GM12878 (cell line): Measurements from ENCODE around the gene HECTD3. TPM values are rescaled to one million over a fixed set of nuclear protein-coding genes. Genes with fewer than 3 reads are reported as not detected.

Source experiments
- ATAC-seq: fragments of 200-7000 bp; cut with Tn5 transposase; 3 replicates; pipeline ENCODE4 v1.9.1; 2020; ENCODE audit warnings: mild to moderate bottlenecking, moderate library complexity
- BruUV-seq: library from RNA; stranded (reverse); fragments of 400-500 nt; replicated peaks from 2 replicates; lab custom pipeline; 2021; lab: Mats Ljungman, UMichigan
- CTCF ChIA-PET: fragments of 300-600 bp; sonication (Branson Sonifier 250); formaldehyde crosslinking; extraction: SDS; loops from one replicate; lab custom pipeline; 2021; ENCODE audit warnings: inconsistent platforms; lab: Yijun Ruan, JAX
- POLR2A ChIA-PET: fragments of 350-600 bp; formaldehyde crosslinking; extraction: SDS; loops from one replicate; lab custom pipeline; 2021; ENCODE audit warnings: inconsistent platforms; lab: Charles Lee
- RAD21 ChIA-PET: fragments of 300-600 bp; sonication (Branson Sonifier 250); formaldehyde crosslinking; loops from one replicate; lab custom pipeline; 2023; ENCODE audit warnings: antibody characterized with exemption; ENCODE audit not compliant: unreplicated experiment; lab: Charles Lee
- SMC1A ChIA-PET: fragments of 300-600 bp; sonication (Branson Sonifier 250); formaldehyde crosslinking; loops from one replicate; lab custom pipeline; 2023; ENCODE audit not compliant: unreplicated experiment, uncharacterized antibody; lab: Charles Lee
- DNase-seq: peaks from one replicate; pipeline ENCODE4 v3.0.0-alpha.2; 2011; ENCODE audit warnings: low read depth, low spot score
- FAIRE-seq: peaks from 3 replicates; lab custom pipeline; 2011; peaks lifted over from hg19 to GRCh38; lab: Jason Lieb, UNC
- H2AFZ ChIP-seq: 2 replicates; pipeline ENCODE4 v1.6.0; 2011; ENCODE audit warnings: low read depth, low read length, control low read depth; ENCODE audit not compliant: control insufficient read depth
- H3K27ac ChIP-seq: 2 replicates; pipeline ENCODE4 v1.5.1; 2011; ENCODE audit warnings: control low read depth; ENCODE audit not compliant: control insufficient read depth, insufficient read depth
- H3K27me3 ChIP-seq, 2 experiments: replicated peaks in 1 of 2; 2 replicates each; pipeline versions ENCODE4 v1.6.0 to v1.6.1; 2011; ENCODE audit warnings: low read length in 1 of 2; ENCODE audit not compliant: control insufficient read depth in 2 of 2, insufficient read depth in 2 of 2
- H3K36me3 ChIP-seq, 2 experiments: 2 replicates each; pipeline ENCODE4 v1.5.1; 2011; ENCODE audit warnings: low read length in 1 of 2; ENCODE audit not compliant: control insufficient read depth in 2 of 2, insufficient read depth in 2 of 2
- H3K4me1 ChIP-seq: 2 replicates; pipeline ENCODE4 v1.6.1; 2011; ENCODE audit warnings: mild to moderate bottlenecking, low read length, moderate library complexity, mixed read lengths; ENCODE audit not compliant: control insufficient read depth, insufficient read depth
- H3K4me2 ChIP-seq: 2 replicates; pipeline ENCODE4 v1.6.0; 2011; ENCODE audit warnings: control low read depth; ENCODE audit not compliant: control insufficient read depth, insufficient read depth
- H3K4me3 ChIP-seq: fragments of 200-600 bp; sonication (generic); 2 replicates; pipeline ENCODE4 v1.5.1; 2016
- H3K79me2 ChIP-seq: 2 replicates; pipeline ENCODE4 v1.6.0; 2011; ENCODE audit warnings: low read length; ENCODE audit not compliant: control insufficient read depth, insufficient read depth
- H3K9ac ChIP-seq: 2 replicates; pipeline ENCODE4 v1.8.0; 2011; ENCODE audit warnings: low read length, control low read depth, mixed read lengths; ENCODE audit not compliant: control insufficient read depth, insufficient read depth
- H3K9me3 ChIP-seq: replicated peaks from 3 replicates; pipeline ENCODE4 v1.5.1; 2011; ENCODE audit warnings: mild to moderate bottlenecking, low read length; ENCODE audit not compliant: control insufficient read depth, insufficient read depth
- H4K20me1 ChIP-seq: 2 replicates; pipeline ENCODE4 v1.6.0; 2011; ENCODE audit not compliant: control insufficient read depth, insufficient read depth
- CHD1 ChIP-seq: IDR thresholded peaks from 2 replicates; pipeline ENCODE4 v1.6.1; 2012; ENCODE audit warnings: low read depth, low read length, improper control_type of control experiment
- CREM ChIP-seq: IDR thresholded peaks from 2 replicates; pipeline ENCODE4 v1.6.1; 2014; ENCODE audit warnings: antibody characterized with exemption, low read depth
- HDGF ChIP-seq: fragments of 450-650 bp; IDR thresholded peaks from 2 replicates; pipeline ENCODE4 v1.6.1; 2016; ENCODE audit warnings: antibody characterized with exemption
- JUNB ChIP-seq: IDR thresholded peaks from 2 replicates; pipeline ENCODE4 v1.6.1; 2016; ENCODE audit warnings: antibody characterized with exemption, mild to moderate bottlenecking
- REST ChIP-seq: IDR thresholded peaks from 2 replicates; pipeline ENCODE4 v1.6.1; 2012; ENCODE audit warnings: mild to moderate bottlenecking, low read depth, low read length
- STAT1 ChIP-seq: fragments of 450-650 bp; conservative IDR thresholded peaks from 2 replicates; pipeline ENCODE4 v1.6.1; 2014; ENCODE audit warnings: antibody characterized with exemption, mild to moderate bottlenecking
- TBL1XR1 ChIP-seq: IDR thresholded peaks from 2 replicates; pipeline ENCODE4 v1.6.1; 2012; ENCODE audit warnings: low read depth, low read length, improper control_type of control experiment
- TCF3 ChIP-seq: IDR thresholded peaks from 2 replicates; pipeline ENCODE4 v1.6.1; 2012; ENCODE audit warnings: low read depth, mild to moderate bottlenecking, low read length, borderline replicate concordance; ENCODE audit not compliant: insufficient read depth
- ZNF687 ChIP-seq: fragments of 450-650 bp; IDR thresholded peaks from 2 replicates; pipeline ENCODE4 v1.6.1; 2017; ENCODE audit warnings: mild to moderate bottlenecking, moderate library complexity
- WGBS: methylation state at CpG from one replicate; pipeline ENCODE4 v1.1.6; 2016; ENCODE audit warnings: low lambda C conversion rate; ENCODE audit not compliant: insufficient replicate concordance, insufficient coverage; ENCODE audit errors: missing lambda C conversion rate; 5-methylcytosine and 5-hydroxymethylcytosine counted together
- in situ Hi-C: fragments of 300-500 bp; cut with MboI; formaldehyde crosslinking; loops from 9 replicates; pipeline ENCODE4 v1.14.3; 2018; ENCODE audit warnings: mixed read lengths
- intact Hi-C: fragments of 100-400 bp; cut with micrococcal nuclease; formaldehyde crosslinking; loops from one replicate; pipeline ENCODE4 v1.14.2; 2022; ENCODE audit not compliant: unreplicated experiment
- polyA plus RNA-seq, 11 experiments: library from polyadenylated mRNA; depleted of rRNA in 4 of 11; unstranded in 6 of 11; stranded (reverse) in 5 of 11; fragments of >200 nt; fragmentation: Nextera tagmentation in 4 of 11; fragmentation: Illumina TruSeq in 1 of 11; extraction: Ambion mirVana in 4 of 11; extraction: Trizol in 1 of 11; gene quantifications; 1 replicate in 1 of 11; 2 replicates in 10 of 11; pipeline versions ENCODE4 v1.2.1 to v1.2.3, GENCODE V29; 2011 to 2016; ENCODE audit warnings: inconsistent platforms in 2 of 11, missing spikeins in 2 of 11, low read depth in 1 of 11
- total RNA-seq, 4 experiments: library from RNA; depleted of rRNA in 3 of 4; stranded (reverse); fragments of >200 nt in 3 of 4; fragmentation: Illumina TruSeq in 1 of 4; extraction: Trizol in 1 of 4; gene quantifications; 2 replicates each; pipeline versions ENCODE4 v1.2.1 to v1.2.3, GENCODE V29; 2013 to 2021

Gene HECTD3
- total and polyA plus RNA-seq, 10 of the 15 experiments (the other 5 are each of a cell fraction or from before 2014, with no cell fraction given): 3.4 to 30.4 (median 22.6) TPM

DNA sequence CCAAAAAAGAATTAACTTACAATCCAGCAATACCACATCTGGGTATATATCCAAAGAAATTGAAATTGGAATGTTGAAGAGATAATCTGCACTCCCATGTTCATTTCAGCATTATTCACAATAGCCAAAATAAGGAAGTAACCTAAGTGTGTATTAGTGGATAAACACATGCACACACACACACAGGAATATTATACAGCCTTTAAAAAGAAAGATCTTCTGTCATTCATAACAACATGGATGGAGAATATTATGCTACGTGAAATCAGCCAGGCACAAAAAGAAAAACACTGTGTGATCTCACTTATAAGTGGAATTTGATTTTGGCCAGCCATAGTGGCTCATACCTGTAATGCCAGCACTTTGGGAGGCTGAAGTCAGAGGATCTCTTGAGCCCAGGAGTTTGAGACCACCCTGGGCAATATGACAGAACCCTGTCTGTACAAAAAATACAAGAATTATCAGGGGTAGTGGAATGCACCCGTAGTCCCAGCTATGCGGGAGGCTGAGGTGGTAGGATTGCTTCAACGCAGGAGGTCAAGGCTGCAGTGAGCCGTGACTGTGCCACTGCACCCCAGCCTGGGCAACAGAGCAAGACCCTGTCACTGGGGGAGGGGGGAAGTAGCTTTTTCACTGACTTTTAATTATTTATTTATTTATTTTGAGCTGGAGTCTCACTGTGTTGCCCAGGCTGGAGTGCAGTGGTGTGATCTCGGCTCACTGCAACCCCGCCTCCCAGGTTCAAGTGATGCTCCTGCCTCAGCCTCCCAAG lies 15.5 kb downstream of the HECTD3 start:
- 79% methylated on average over 7 of the region's 7 CpGs for WGBS

GRCh38 chr1:44994309-44994898 lies 16.7 kb downstream of the HECTD3 start:
- H3K9me3 ChIP-seq: no peaks in the 10 kb centered on the region
- DNase-seq (no peak), ATAC-seq (no peak), FAIRE-seq (no peak)
- no peaks in the 10 kb centered on the region for H3K27me3 ChIP-seq
- intact Hi-C loops (no loop called here), in situ Hi-C loops (no loop called here)
- H3K4me1 ChIP-seq: no peaks in the 10 kb centered on the region
- H3K36me3 ChIP-seq: no peaks in the 10 kb centered on the region
- BruUV-seq: no TSS peak
- H3K27ac ChIP-seq: no peak overlapping the region
- WGBS: 43% methylated on average over 7 of the region's 7 CpGs
- SMC1A ChIA-PET: no interaction called here
- H3K9ac ChIP-seq: no peak overlapping the region
- no peaks in the 10 kb centered on the region for H4K20me1 ChIP-seq
- CTCF ChIA-PET: no interaction called here
- POLR2A ChIA-PET: no interaction called here
- RAD21 ChIA-PET: no interaction called here
- H2AFZ ChIP-seq: no peak overlapping the region
- H3K79me2 ChIP-seq: no peaks in the 10 kb centered on the region
- H3K4me3 ChIP-seq: no peak overlapping the region
- no peak overlapping the region for H3K4me2 ChIP-seq
- TF ChIP-seq CREM (no peak), STAT1 (no peak), REST (no peak), CHD1 (no peak), TCF3 (no peak), HDGF (no peak), TBL1XR1 (no peak), ZNF687 (no peak)

More for the DNA sequence above, 15.5 kb downstream of the HECTD3 start:
- H3K27me3 ChIP-seq: no peaks in the 10 kb centered on the region
- in situ Hi-C loops (no loop called here), intact Hi-C loops (no loop called here)
- H3K27ac ChIP-seq: no peak overlapping the region
- FAIRE-seq (no peak), DNase-seq (no peak), ATAC-seq (no peak)
- BruUV-seq: no TSS peak
- H3K4me3 ChIP-seq: no peak overlapping the region
- no peaks in the 10 kb centered on the region for H3K79me2 ChIP-seq
- H3K9me3 ChIP-seq: no peaks in the 10 kb centered on the region
- H4K20me1 ChIP-seq: no peaks in the 10 kb centered on the region
- ChIA-PET SMC1A (no interaction called here), RAD21 (interaction anchor here (0.8 kb wide), 1 partner anchor 9 kb away, joined by 3 read pairs; no protein-coding TSS in a partner anchor), POLR2A (interaction anchor here (0.5 kb wide), 1 partner anchor 657 kb away, joined by 3 read pairs; no protein-coding TSS in a partner anchor), CTCF (no interaction called here)
- H3K4me2 ChIP-seq: no peak overlapping the region
- no peaks in the 10 kb centered on the region for H3K36me3 ChIP-seq
- no peak overlapping the region for H2AFZ ChIP-seq
- no peak overlapping the region for H3K9ac ChIP-seq
- TF ChIP-seq JUNB: no peak
- no peaks in the 10 kb centered on the region for H3K4me1 ChIP-seq
